ENCODE data around the gene SLAMF8.

The SLAMF8 gene

GRCh38 chr1:159864262-159864661 lies 37.6 kb downstream of the SLAMF8 start:
- H3K27me3 ChIP-seq (ENCODE audit: control insufficient read depth, insufficient read depth, low read length), result no peaks in the 10 kb centered on the region
- H3K4me3 ChIP-seq (ENCODE audit: low read length), result no peak overlapping the region
- no peaks in the 10 kb centered on the region for H3K9me3 ChIP-seq (ENCODE audit: control insufficient read depth, low read depth, low read length)
- no peak overlapping the region for H3K9ac ChIP-seq (ENCODE audit: low read length)
- no peak overlapping the region for H3K27ac ChIP-seq (ENCODE audit: low read length)
- no peaks in the 10 kb centered on the region for H3K4me1 ChIP-seq (ENCODE audit: control insufficient read depth, low read depth, low read length)
- H3K36me3 ChIP-seq (ENCODE audit: control insufficient read depth, low read depth, low read length), result no peaks in the 10 kb centered on the region

- Histone ChIP-seq H3K4me3 (ENCODE audit: low read length) (no peak overlapping the region), H3K9me3 (ENCODE audit: control insufficient read depth, low read depth, low read length) (no peaks in the 10 kb centered on the region), H3K9ac (ENCODE audit: low read length) (no peak overlapping the region), H3K27ac (ENCODE audit: low read length) (no peak overlapping the region), H3K36me3 (ENCODE audit: control insufficient read depth, low read depth, low read length) (no peaks in the 10 kb centered on the region), H3K27me3 (ENCODE audit: control insufficient read depth, insufficient read depth, low read length) (no peaks in the 10 kb centered on the region), H3K4me1 (ENCODE audit: control insufficient read depth, low read depth, low read length) (no peaks in the 10 kb centered on the region)
Observed at GRCh38 chr1:159866066-159866465, 39.4 kb downstream of the SLAMF8 start.

GRCh38 chr1:159866905-159867663 lies 40.4 kb downstream of the SLAMF8 start:
- no peaks in the 10 kb centered on the region for H3K36me3 ChIP-seq (ENCODE audit: control insufficient read depth, low read depth, low read length)
- H3K27ac ChIP-seq (ENCODE audit: low read length), result no peak overlapping the region
- H3K9me3 ChIP-seq (ENCODE audit: control insufficient read depth, low read depth, low read length), result no peaks in the 10 kb centered on the region
- no peak overlapping the region for H3K4me3 ChIP-seq (ENCODE audit: low read length)
- no peaks in the 10 kb centered on the region for H3K27me3 ChIP-seq (ENCODE audit: control insufficient read depth, insufficient read depth, low read length)
- no peaks in the 10 kb centered on the region for H3K4me1 ChIP-seq (ENCODE audit: control insufficient read depth, low read depth, low read length)
- no peak overlapping the region for H3K9ac ChIP-seq (ENCODE audit: low read length)

- Histone ChIP-seq H3K27ac (ENCODE audit: low read length) (no peak overlapping the region), H3K27me3 (ENCODE audit: control insufficient read depth, insufficient read depth, low read length) (no peaks in the 10 kb centered on the region)
Observed at GRCh38 chr1:159867664-159868026, 41.0 kb downstream of the SLAMF8 start.

GRCh38 chr1:159868766-159869165 lies 42.1 kb downstream of the SLAMF8 start:
- H3K9me3 ChIP-seq (ENCODE audit: control insufficient read depth, low read depth, low read length), result no peaks in the 10 kb centered on the region
- H3K4me3 ChIP-seq (ENCODE audit: low read length), result no peak overlapping the region
- H3K27ac ChIP-seq (ENCODE audit: low read length), result no peak overlapping the region
- H3K9ac ChIP-seq (ENCODE audit: low read length), result no peak overlapping the region
- H3K36me3 ChIP-seq (ENCODE audit: control insufficient read depth, low read depth, low read length), result no peaks in the 10 kb centered on the region
- no peaks in the 10 kb centered on the region for H3K27me3 ChIP-seq (ENCODE audit: control insufficient read depth, insufficient read depth, low read length)
- no peaks in the 10 kb centered on the region for H3K4me1 ChIP-seq (ENCODE audit: control insufficient read depth, low read depth, low read length)

More at GRCh38 chr1:159867664-159868026, 41.0 kb downstream of the SLAMF8 start:
- no peak overlapping the region for H3K4me3 ChIP-seq (ENCODE audit: low read length)
- no peaks in the 10 kb centered on the region for H3K9me3 ChIP-seq (ENCODE audit: control insufficient read depth, low read depth, low read length)
- no peaks in the 10 kb centered on the region for H3K36me3 ChIP-seq (ENCODE audit: control insufficient read depth, low read depth, low read length)
- H3K9ac ChIP-seq (ENCODE audit: low read length), result no peak overlapping the region
- no peaks in the 10 kb centered on the region for H3K4me1 ChIP-seq (ENCODE audit: control insufficient read depth, low read depth, low read length)

- H3K4me3 ChIP-seq (ENCODE audit: low read length), result no peak overlapping the region
- H3K27me3 ChIP-seq (ENCODE audit: control insufficient read depth, insufficient read depth, low read length), result no peaks in the 10 kb centered on the region
- H3K4me1 ChIP-seq (ENCODE audit: control insufficient read depth, low read depth, low read length), result no peaks in the 10 kb centered on the region
- H3K27ac ChIP-seq (ENCODE audit: low read length), result no peak overlapping the region
- H3K9me3 ChIP-seq (ENCODE audit: control insufficient read depth, low read depth, low read length), result no peaks in the 10 kb centered on the region
- H3K9ac ChIP-seq (ENCODE audit: low read length), result no peak overlapping the region
- H3K36me3 ChIP-seq (ENCODE audit: control insufficient read depth, low read depth, low read length), result no peaks in the 10 kb centered on the region
Observed at GRCh38 chr1:159869173-159869572, 42.5 kb downstream of the SLAMF8 start.

GRCh38 chr1:159869607-159870006 lies 42.9 kb downstream of the SLAMF8 start:
- H3K27ac ChIP-seq (ENCODE audit: low read length), result no peak overlapping the region
- no peaks in the 10 kb centered on the region for H3K36me3 ChIP-seq (ENCODE audit: control insufficient read depth, low read depth, low read length)
- no peaks in the 10 kb centered on the region for H3K9me3 ChIP-seq (ENCODE audit: control insufficient read depth, low read depth, low read length)
- H3K9ac ChIP-seq (ENCODE audit: low read length), result no peak overlapping the region
- H3K4me1 ChIP-seq (ENCODE audit: control insufficient read depth, low read depth, low read length), result no peaks in the 10 kb centered on the region
- H3K27me3 ChIP-seq (ENCODE audit: control insufficient read depth, insufficient read depth, low read length), result no peaks in the 10 kb centered on the region
- no peak overlapping the region for H3K4me3 ChIP-seq (ENCODE audit: low read length)

GRCh38 chr1:159870704-159871103 lies 44.0 kb downstream of the SLAMF8 start:
- Histone ChIP-seq H3K9ac (ENCODE audit: low read length) (no peak overlapping the region), H3K4me3 (ENCODE audit: low read length) (no peak overlapping the region), H3K36me3 (ENCODE audit: control insufficient read depth, low read depth, low read length) (no peaks in the 10 kb centered on the region), H3K9me3 (ENCODE audit: control insufficient read depth, low read depth, low read length) (no peaks in the 10 kb centered on the region), H3K27ac (ENCODE audit: low read length) (no peak overlapping the region), H3K4me1 (ENCODE audit: control insufficient read depth, low read depth, low read length) (no peaks in the 10 kb centered on the region), H3K27me3 (ENCODE audit: control insufficient read depth, insufficient read depth, low read length) (no peaks in the 10 kb centered on the region)

GRCh38 chr1:159872891-159873290 lies 46.2 kb downstream of the SLAMF8 start:
- Histone ChIP-seq H3K9ac (ENCODE audit: low read length) (no peak overlapping the region), H3K4me3 (ENCODE audit: low read length) (no peak overlapping the region), H3K9me3 (ENCODE audit: control insufficient read depth, low read depth, low read length) (no peaks in the 10 kb centered on the region)

GRCh38 chr1:159873530-159874143 lies 47.0 kb downstream of the SLAMF8 start:
- Histone ChIP-seq H3K9ac (ENCODE audit: low read length) (no peak overlapping the region), H3K4me1 (ENCODE audit: control insufficient read depth, low read depth, low read length) (no peaks in the 10 kb centered on the region), H3K27me3 (ENCODE audit: control insufficient read depth, insufficient read depth, low read length) (no peaks in the 10 kb centered on the region), H3K27ac (ENCODE audit: low read length) (no peak overlapping the region), H3K36me3 (ENCODE audit: control insufficient read depth, low read depth, low read length) (no peaks in the 10 kb centered on the region), H3K9me3 (ENCODE audit: control insufficient read depth, low read depth, low read length) (no peaks in the 10 kb centered on the region), H3K4me3 (ENCODE audit: low read length) (no peak overlapping the region)

More at GRCh38 chr1:159872891-159873290, 46.2 kb downstream of the SLAMF8 start:
- H3K27ac ChIP-seq (ENCODE audit: low read length), result no peak overlapping the region
- no peaks in the 10 kb centered on the region for H3K4me1 ChIP-seq (ENCODE audit: control insufficient read depth, low read depth, low read length)
- H3K36me3 ChIP-seq (ENCODE audit: control insufficient read depth, low read depth, low read length), result no peaks in the 10 kb centered on the region
- H3K27me3 ChIP-seq (ENCODE audit: control insufficient read depth, insufficient read depth, low read length), result no peaks in the 10 kb centered on the region

GRCh38 chr1:159877695-159878444 lies 51.2 kb downstream of the SLAMF8 start:
- Histone ChIP-seq H3K36me3 (ENCODE audit: control insufficient read depth, low read depth, low read length) (no peaks in the 10 kb centered on the region), H3K4me3 (ENCODE audit: low read length) (no peak overlapping the region), H3K27me3 (ENCODE audit: control insufficient read depth, insufficient read depth, low read length) (no peaks in the 10 kb centered on the region), H3K27ac (ENCODE audit: low read length) (no peak overlapping the region), H3K9me3 (ENCODE audit: control insufficient read depth, low read depth, low read length) (no peaks in the 10 kb centered on the region), H3K9ac (ENCODE audit: low read length) (no peak overlapping the region), H3K4me1 (ENCODE audit: control insufficient read depth, low read depth, low read length) (no peaks in the 10 kb centered on the region)

All from iPS-18a (cell line).